HG02973 (cell line): ENCODE results near the gene TBC1D21.

ENCODE experiments used
- ATAC-seq: cut with Tn5 transposase; IDR thresholded peaks from one replicate; pipeline ENCODE4 v1.9.1; 2021; ENCODE audit warnings: moderate library complexity; ENCODE audit not compliant: unreplicated experiment

TBC1D21 gene

GRCh38 chr15:73873456-73873855 lies at the start of gene TBC1D21:
TSS of gene TBC1D21 (plus strand) at chr15:73873564. CDS start at chr15:73873710, 146 bp downstream.
- no peak for ATAC-seq

DNA sequence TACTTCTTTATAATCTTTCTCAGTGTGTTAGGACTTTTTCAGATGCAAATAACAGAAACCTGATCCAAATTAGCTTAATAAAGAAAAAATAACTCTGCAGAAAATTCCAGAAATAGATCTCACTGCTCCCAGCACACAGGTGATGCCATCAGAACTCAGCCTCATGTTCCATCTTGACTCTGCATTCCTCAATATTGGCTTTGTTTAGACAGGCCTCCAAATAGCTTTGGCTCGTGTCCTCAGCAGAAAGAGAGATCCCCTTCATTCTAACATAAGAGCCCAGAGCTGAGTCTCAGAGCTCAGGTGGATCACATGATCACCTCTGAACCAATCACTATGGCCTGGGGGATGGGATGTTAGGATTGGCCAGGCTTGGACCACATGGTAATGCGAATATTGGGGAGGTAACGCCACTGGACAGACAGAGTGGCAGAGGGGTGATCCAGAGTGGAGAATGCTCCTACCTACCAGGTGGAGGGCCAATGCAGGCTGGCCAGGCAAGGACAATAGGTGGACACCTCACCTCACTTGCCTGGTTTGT lies 46.6 kb upstream of the TBC1D21 start:
- no peak for ATAC-seq

DNA sequence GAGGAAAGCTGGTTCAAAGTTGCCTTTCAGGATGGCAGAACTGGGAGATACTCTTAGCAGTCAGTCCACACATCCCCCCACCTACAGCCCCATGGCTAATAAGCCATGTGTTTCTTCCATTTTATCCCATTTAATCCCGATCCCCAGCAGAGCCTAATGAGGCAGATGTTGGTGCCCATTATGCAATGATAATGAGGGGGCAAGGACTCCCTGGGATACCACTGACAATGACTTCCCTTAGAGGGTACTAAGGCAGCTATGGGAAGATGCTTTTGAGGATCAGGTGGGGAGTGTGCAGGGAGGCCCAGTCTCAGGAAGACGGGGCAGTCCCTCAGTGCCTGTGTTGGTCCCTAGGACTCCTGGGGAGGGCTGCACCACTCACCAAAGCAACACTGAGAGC lies 43.8 kb upstream of the TBC1D21 start:
- ATAC-seq, result no peak

DNA sequence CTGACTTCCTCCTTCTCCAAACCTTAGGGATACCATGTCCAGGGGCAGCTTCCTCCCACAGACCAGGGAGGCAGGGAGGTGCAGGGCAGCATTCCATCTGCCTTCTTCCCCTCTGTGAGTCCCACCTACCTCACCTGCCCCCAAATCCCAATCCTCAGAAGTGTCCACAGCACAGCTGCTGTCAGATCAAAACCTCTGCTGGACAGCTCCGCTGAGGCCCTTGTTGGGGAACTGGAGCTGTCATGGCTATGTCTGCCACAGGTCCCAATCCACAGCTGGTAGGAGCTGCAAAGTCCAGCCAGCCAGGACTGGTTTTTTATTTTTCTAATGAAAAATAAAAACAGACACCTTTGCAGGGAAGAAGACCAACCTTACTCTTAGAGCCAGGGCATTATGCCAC lies 40.7 kb upstream of the TBC1D21 start:
- ATAC-seq, result no peak

DNA sequence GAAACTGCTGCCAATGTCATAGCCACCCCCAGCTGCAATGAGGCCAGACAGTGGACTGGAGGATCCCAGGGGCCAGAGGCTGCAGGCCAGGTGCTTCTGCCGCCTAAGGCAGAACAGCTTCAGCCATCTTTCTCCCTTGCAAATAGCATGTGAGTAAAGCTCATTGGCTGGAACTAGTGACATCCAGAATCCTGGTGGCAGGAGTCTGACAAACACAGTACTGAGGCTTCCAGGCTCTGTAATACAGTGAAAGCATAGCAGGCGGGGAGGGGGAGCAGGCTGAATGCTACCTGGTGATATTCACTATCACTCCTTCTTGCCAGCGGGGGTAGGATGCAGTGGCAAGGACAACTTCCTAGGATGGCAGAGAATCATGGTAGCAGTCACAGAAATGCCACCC lies 36.5 kb upstream of the TBC1D21 start:
- ATAC-seq, result no peak

DNA sequence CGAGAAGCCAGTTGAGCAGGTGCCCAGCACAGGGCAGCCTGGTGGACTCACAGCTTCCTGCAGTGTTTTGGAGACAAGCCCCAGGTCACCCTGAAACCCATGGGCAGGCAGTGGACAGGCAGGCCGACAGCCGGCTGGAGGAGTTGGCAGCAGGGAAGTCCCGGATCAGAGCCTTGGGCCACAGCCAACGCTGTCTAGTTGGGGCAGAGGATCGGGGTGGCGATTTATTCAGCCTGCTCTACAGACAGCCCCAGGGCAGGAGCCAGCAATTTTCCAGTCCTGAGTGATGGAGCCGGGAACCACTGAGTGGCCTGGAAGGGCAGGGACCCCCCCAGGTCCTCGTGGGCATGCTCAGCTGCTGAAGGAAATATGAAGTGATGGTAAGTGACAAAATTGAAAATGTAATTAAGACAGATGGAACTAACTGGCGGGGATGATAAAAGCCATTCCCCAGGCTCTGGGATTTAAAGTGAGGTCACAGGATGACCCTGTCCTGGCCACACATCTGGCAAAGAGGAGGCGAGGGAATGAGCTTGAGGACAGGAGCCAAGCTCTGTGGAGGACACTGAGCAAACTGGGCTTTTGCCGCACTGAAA lies 34.4 kb upstream of the TBC1D21 start:
- no peak for ATAC-seq

GRCh38 chr15:73839699-73840377 lies 33.5 kb upstream of the TBC1D21 start:
- no peak for ATAC-seq

DNA sequence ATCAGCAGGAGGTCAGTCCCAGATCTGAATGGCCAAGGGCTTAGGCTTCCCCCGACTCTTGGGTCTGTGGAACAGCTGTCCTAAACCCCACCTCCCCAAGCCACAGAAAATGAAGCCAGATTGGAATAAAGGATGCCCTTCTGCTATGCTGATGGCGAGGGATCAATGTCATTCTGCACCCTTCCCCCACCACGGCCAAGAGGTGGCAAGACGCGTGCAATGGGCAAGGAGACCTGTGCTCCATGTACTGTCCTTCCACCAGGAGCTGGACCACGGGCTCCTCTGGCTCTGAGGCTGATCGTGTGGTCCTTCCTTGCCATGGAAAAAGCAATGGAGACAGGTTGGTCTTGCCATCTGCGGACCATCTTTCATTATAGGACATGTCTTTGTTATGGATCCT lies 32.6 kb upstream of the TBC1D21 start:
- no peak for ATAC-seq

DNA sequence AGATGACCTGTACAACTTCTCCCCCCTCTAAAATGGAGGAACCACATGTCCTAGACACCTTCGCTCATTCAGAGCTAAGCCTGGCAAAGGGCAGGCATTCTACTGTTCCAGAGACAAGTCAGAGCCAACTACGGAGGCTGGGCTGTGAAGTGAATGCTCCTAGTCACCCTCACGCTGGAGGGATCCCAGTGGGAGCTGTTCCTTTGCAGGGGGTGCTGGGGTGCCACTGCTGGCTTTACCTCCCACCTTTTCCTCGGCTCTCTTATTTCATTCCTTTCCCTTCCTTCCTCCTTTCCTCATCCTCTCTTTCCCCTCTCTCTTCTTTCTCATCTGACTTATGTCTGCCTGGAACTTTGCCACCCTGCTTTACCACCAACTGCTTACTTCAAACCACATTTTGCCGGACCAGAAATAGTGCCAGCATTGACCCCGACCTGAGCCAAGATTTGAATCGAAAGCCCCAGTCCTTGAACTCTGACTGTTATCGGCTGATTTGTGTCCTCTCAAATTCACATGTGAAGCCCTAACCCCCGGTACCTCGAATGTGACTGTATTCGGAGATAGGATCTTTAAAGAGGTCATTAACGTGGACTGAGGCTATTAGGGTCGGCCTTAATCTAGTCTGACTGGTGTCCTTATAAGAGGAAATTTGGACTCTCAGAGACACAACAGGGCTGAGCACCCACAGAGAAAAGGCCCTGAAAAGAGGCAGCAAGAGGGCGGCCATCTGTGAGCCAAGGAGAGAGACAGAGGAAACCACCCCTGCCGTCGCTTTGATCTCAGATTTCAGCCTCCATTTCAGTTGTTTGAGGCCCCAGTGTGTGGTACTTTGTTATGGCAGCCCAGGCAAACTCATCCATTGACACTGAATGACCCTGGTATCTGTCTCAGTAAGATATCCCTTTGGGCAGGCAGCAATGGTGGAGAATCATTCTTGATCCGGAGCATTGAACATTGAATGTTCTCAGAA lies 31.3 kb upstream of the TBC1D21 start:
- no peak for ATAC-seq

DNA sequence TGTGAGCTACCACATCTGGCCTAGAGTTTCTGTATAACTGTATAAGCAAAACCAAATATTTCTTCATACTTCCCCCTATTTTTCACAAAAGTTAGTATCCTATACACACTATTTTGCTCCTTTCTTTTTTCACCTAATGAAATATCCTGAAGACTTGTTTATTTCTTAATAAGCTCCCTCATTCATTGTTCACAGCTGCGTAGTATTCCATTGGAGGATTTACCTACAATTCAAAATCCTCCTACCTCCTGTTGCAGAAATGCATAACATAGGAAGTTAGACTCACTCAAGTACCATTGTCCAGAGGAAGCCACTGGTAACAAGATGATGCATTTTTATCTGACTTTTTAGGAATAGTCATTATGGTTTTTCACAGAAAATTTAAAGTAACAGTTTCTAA lies 29.6 kb upstream of the TBC1D21 start:
- no peak for ATAC-seq

DNA sequence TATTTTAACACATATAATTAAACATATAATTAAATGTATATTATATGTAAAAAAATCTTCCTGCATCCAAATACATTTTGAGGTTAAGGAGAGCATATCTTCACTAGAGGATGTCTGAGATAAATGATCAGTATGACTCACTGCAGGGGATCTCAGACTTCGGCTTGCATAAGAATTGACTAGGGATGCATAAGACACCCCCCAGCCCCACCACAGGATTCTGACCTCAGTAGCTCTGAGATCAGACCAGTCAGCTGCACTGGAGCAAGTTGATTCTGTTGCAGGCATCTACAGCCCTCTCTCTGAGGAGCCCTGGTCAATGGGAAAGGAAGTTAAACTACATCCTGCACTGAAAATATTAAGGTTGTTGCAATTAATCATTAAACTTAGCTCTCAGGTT lies 29.0 kb upstream of the TBC1D21 start:
- no peak for ATAC-seq

DNA sequence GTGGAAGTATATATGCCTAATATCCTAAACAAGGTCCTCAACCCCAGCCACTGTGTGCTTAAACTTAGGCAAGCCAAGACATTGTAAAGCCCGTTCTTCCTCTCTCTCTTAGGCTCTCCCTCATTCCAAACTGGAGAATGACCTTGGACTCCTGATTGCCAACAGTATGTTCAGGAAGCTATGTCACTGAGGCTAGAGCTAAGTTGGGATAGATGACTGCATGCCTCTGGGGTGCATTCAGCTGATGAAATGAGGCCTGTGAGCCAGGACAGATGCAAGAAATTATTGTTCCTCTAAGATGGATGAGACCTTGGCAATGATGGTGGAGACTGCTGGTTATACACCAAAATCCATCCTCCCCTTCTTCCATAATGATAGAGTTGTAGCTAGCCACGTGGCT lies 27.9 kb upstream of the TBC1D21 start:
- ATAC-seq, result no peak

- no peak for ATAC-seq
Measured at GRCh38 chr15:73845907-73846306, 27.5 kb upstream of the TBC1D21 start.

DNA sequence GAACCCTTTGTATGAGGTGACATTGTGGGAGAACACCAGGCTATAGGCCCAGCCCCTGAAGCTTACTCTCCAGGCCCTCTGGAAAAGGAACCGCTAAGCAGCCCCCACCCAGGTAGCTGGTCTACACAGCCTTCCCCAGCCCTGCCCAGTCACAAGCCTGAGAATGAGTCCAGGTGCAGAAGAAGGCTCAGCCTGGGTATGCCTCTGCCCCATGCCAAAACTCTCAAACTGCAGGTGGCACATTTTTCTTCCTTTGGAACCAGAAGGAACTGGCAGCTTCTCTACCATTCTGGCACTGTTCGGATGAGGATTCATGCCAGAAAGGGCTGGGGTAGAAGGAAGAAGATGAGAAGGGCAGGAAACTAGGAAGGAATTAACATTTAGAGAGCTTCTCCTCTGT lies 23.7 kb upstream of the TBC1D21 start:
- ATAC-seq, result no peak

DNA sequence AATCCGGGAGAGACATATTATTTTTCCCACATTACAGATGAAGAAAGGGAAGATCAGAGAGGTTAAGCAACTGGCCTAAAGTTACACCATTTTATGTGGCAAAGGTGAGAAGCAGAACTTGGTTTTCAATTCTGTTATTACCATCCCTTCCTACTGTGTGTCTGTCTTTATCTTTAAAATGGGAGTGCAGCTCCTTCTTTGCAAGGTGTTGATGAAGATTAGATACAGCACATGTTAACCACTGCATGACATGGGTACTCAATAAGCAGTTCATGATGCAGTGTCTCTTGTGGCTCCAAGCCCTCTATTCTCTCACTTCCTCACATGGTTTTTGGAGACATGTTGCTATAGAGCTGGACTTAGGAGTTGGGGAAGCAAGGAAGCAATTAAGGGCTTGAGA lies 23.1 kb upstream of the TBC1D21 start:
- no peak for ATAC-seq

DNA sequence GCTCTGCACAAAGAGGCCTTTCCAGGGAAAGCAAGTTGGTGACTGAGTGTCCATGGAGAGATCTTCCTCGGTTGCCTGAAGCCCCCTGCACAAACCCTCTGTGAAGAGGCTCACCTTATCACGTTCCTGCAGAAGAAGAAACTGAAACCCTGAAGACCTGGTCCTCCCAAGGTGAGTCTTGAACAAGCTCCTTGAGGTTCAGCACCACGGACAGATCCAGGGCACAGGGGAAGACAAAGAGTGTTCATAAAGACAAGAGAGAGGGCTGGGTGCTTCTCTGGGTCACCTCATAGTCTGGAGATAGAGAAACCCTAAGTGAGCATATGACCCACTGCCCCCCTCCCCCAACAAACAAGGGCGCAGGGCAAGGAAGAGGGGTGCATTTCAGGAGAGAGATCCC lies 21.7 kb upstream of the TBC1D21 start:
- no peak for ATAC-seq

DNA sequence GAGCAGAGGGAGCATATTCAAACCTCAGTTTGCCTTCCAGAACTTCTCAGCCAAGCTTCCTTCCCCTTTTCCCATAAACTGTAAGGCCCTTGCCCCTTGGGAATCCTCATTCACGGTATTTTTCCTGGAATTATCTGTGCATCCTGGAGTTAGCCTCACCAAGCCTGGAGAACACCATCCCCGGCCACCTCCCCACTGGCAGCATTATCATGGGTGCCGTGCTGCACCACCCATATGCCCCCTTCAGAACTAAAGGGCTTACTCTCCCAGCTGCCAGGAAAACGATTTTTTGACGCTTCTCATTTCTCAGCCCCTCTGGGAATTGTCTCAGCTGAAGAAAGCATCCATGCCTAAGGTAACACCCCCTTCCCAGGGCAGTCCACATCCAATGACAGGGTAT lies 20.9 kb upstream of the TBC1D21 start:
- no peak for ATAC-seq

GRCh38 chr15:73854265-73854664 lies 19.1 kb upstream of the TBC1D21 start:
- no peak for ATAC-seq

GRCh38 chr15:73856458-73857192 lies 16.7 kb upstream of the TBC1D21 start:
- ATAC-seq, result no peak

- no peak for ATAC-seq
Measured at GRCh38 chr15:73857193-73857920, 16.0 kb upstream of the TBC1D21 start.
